C4-2B (cell line): ENCODE data around the gene SLC27A5.

Experiments
- CTCF ChIP-seq: fragments of 450-650 bp; conservative IDR thresholded peaks from 2 replicates; pipeline ENCODE4 v1.5.1; 2017; ENCODE audit warnings: mild to moderate bottlenecking
- ZFX ChIP-seq: fragments of 450-650 bp; IDR thresholded peaks from 2 replicates; pipeline ENCODE4 v1.6.1; 2017

GRCh38 chr19:58543826-58544590 lies 32.2 kb upstream of the SLC27A5 start, which contains the start of gene TRIM28:
- no peak for TF ChIP-seq CTCF
- no peak for TF ChIP-seq ZFX
